ENCODE data around the gene ARPC1A. TPM values are rescaled to one million over a fixed set of nuclear protein-coding genes. Genes with fewer than 3 reads are reported as not detected.
A peak's percentile ranks its signal among the peaks of the same experiment; 100 is the strongest.

The ARPC1A gene
- total RNA-seq, 1 donor from 2014 or later, result 143 TPM

DNA sequence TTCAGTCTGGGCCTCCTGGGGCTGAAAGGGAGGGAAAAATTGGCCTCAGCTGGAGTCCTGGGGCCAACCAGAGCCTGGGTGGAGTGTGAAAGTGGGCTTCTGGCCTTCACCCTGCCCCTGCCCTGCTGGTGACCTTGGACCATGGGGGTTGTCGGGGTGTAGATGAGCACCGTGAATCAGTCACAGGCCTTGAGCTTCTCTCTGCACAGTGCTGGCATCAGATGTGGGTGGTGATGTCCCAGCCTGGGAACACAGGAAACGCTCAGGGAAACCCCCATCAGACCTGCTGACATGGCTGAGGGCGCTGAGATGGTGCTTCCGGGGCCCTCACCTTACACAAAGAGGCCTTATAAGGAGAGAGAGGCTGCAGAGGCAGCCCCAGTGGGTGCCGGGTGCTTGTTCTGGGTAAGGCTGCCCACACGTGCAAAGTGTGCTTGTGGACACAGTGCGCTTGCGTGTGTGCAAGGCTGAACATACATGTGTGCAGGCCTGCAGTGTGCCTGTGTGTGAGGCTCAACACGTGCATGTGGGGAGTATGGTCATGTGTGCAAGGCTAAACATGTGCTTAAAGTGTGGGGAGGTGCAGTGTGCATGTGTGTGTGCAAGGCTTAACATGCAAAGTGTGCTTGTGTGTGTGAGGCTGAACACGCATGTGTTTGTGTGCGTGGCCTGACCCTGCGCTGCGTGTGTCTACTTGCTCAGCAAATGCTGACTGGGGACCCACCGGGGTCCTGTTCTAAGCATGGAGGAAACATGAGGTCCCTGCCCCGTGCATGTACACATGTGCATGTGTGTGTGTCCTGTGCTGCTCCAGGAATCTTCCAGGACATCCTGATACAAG is 55.3 kb downstream of the ARPC1A start:
- H3K27ac Mint-ChIP-seq, result peak overlapping the region; percentile 63
- no peak overlapping the region for H2AFZ ChIP-seq (replicated peaks)
- no peak for DNase-seq (ENCODE audit: low spot score)
- no peaks in the 10 kb centered on the region for H3F3A ChIP-seq (ENCODE audit: low read depth)
- peaks cover 4% of the 10 kb centered on the region for H3K36me3 Mint-ChIP-seq
- H3K9me3 Mint-ChIP-seq, result no peaks in the 10 kb centered on the region
- H3K4me2 ChIP-seq, result no peak overlapping the region
- peaks cover 2% of the 10 kb centered on the region for H3K79me2 ChIP-seq (ENCODE audit: low read depth)
- peaks cover 3% of the 10 kb centered on the region for H3K4me1 Mint-ChIP-seq
- no peak overlapping the region for H3K4me3 ChIP-seq
- H3K27me3 Mint-ChIP-seq (ENCODE audit: insufficient read depth, low read depth), result no peaks in the 10 kb centered on the region
- peak overlapping the region; percentile 6 for H3K27ac ChIP-seq
- H3K36me3 ChIP-seq, result no peaks in the 10 kb centered on the region
- H3K4me3 Mint-ChIP-seq, result no peak overlapping the region
- no peaks in the 10 kb centered on the region for H3K9me3 ChIP-seq (ENCODE audit: low read depth)
- no peaks in the 10 kb centered on the region for H3K4me1 ChIP-seq
- TF ChIP-seq EZH2 (IDR thresholded peaks at IDR 0.05) (no peak), EZH2phosphoT487 (IDR thresholded peaks at IDR 0.05) (no peak)
- TF ChIP-seq, protein P1, sequence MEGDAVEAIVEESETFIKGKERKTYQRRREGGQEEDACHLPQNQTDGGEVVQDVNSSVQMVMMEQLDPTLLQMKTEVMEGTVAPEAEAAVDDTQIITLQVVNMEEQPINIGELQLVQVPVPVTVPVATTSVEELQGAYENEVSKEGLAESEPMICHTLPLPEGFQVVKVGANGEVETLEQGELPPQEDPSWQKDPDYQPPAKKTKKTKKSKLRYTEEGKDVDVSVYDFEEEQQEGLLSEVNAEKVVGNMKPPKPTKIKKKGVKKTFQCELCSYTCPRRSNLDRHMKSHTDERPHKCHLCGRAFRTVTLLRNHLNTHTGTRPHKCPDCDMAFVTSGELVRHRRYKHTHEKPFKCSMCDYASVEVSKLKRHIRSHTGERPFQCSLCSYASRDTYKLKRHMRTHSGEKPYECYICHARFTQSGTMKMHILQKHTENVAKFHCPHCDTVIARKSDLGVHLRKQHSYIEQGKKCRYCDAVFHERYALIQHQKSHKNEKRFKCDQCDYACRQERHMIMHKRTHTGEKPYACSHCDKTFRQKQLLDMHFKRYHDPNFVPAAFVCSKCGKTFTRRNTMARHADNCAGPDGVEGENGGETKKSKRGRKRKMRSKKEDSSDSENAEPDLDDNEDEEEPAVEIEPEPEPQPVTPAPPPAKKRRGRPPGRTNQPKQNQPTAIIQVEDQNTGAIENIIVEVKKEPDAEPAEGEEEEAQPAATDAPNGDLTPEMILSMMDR (IDR thresholded peaks at IDR 0.05), result no peak
- no peaks in the 10 kb centered on the region for H4K20me1 ChIP-seq (ENCODE audit: low read depth)
- no peaks in the 10 kb centered on the region for H3K27me3 ChIP-seq
- peak overlapping the region; percentile 10 for H3K9ac ChIP-seq

DNA sequence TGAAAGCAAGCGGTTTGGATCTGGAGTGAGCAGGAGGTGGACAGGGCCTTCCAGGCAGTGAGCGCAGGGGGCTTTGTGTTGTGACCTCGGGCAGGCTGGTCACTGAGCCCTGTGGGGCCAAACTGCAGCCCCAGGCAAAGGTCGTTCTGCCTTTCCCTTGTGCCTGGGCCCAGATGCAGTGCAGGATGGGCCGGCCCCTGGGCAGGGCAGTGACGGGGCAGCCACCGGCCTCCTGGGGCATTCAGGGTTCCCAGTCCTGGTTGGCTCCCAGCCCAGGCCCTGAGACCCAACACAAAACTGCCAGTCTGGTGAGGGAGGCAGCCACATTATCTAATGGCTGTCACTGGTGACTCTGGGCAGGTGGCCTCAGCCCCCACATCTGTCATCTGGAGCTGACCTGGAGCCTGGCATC is 56.0 kb downstream of the ARPC1A start:
- Mint-ChIP-seq H3K4me1 (peaks cover 3% of the 10 kb centered on the region), H3K27ac (peak overlapping the region; percentile 63), H3K27me3 (ENCODE audit: insufficient read depth, low read depth) (no peaks in the 10 kb centered on the region), H3K9me3 (no peaks in the 10 kb centered on the region), H3K36me3 (peaks cover 4% of the 10 kb centered on the region), H3K4me3 (no peak overlapping the region)
- Histone ChIP-seq H3K79me2 (ENCODE audit: low read depth) (no peaks in the 10 kb centered on the region), H3K4me3 (no peak overlapping the region), H3K36me3 (no peaks in the 10 kb centered on the region), H3K9me3 (ENCODE audit: low read depth) (no peaks in the 10 kb centered on the region), H3K27me3 (no peaks in the 10 kb centered on the region), H2AFZ (replicated peaks) (no peak overlapping the region), H3K27ac (peak overlapping the region; percentile 6), H3F3A (ENCODE audit: low read depth) (no peaks in the 10 kb centered on the region), H3K9ac (no peak overlapping the region), H4K20me1 (ENCODE audit: low read depth) (no peaks in the 10 kb centered on the region), H3K4me1 (no peaks in the 10 kb centered on the region), H3K4me2 (no peak overlapping the region)
- no peak for DNase-seq (ENCODE audit: low spot score)
- TF ChIP-seq EZH2phosphoT487 (IDR thresholded peaks at IDR 0.05) (no peak), EZH2 (IDR thresholded peaks at IDR 0.05) (no peak)
- TF ChIP-seq, protein P1 (IDR thresholded peaks at IDR 0.05), result no peak

DNA sequence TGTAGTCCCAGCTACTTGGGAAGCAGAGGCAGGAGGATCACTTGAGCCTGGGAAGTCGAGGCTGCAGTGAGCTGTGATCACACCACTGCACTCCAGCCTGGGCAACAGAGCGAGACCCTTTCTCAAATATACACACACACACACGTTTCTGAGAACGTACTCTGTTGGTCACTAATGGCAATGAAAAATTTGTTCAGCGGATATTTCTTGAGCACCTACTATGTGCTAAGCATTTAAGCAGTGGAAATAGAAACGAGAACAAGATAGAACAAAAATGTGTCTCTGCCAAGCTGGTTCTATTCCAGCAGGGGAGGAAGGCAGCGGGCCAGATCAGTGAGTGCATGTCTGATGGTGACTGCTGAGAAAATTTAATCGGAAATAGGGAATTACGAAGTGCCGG is 57.5 kb downstream of the ARPC1A start:
- DNase-seq (ENCODE audit: low spot score), result no peak
- Histone ChIP-seq H3F3A (ENCODE audit: low read depth) (no peaks in the 10 kb centered on the region), H4K20me1 (ENCODE audit: low read depth) (no peaks in the 10 kb centered on the region), H3K4me1 (no peaks in the 10 kb centered on the region), H3K9ac (no peak overlapping the region), H3K36me3 (no peaks in the 10 kb centered on the region), H3K4me2 (no peak overlapping the region), H3K27ac (no peak overlapping the region), H3K27me3 (no peaks in the 10 kb centered on the region), H3K4me3 (no peak overlapping the region), H2AFZ (replicated peaks) (no peak overlapping the region), H3K9me3 (ENCODE audit: low read depth) (no peaks in the 10 kb centered on the region), H3K79me2 (ENCODE audit: low read depth) (no peaks in the 10 kb centered on the region)
- H3K9me3 Mint-ChIP-seq, result no peaks in the 10 kb centered on the region
- H3K4me3 Mint-ChIP-seq, result no peak overlapping the region
- H3K4me1 Mint-ChIP-seq, result peaks cover 3% of the 10 kb centered on the region
- peaks cover 2% of the 10 kb centered on the region for H3K36me3 Mint-ChIP-seq
- no peaks in the 10 kb centered on the region for H3K27me3 Mint-ChIP-seq (ENCODE audit: insufficient read depth, low read depth)
- H3K27ac Mint-ChIP-seq, result peak overlapping the region; percentile 69
- TF ChIP-seq EZH2phosphoT487 (IDR thresholded peaks at IDR 0.05) (no peak), EZH2 (IDR thresholded peaks at IDR 0.05) (no peak)
- TF ChIP-seq, protein P1 (IDR thresholded peaks at IDR 0.05), result no peak
